Measurements from ENCODE around the gene CRYGB.

DNA sequence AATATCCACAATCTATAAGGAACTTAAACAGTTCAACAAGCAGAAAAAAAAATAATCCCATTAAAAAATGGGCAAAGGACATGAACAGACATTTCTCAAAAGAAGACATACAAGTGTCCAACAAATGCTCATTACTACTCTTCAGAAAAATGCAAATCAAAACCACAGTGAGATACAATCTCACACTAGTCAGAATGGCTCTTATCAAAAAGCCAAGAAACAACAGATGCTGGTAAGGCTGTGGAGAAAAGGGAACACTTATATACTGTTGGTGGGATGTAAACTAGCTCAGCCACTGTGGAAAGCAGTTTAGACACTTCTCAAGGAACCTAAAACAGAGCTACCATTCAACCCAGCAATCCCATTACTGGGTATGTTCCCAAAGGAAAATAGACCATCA, 7.2 kb upstream of the CRYGB start:
- TF ChIP-seq CTCF (IDR thresholded peaks at IDR 0.05) (no peak), EZH2phosphoT487 (IDR thresholded peaks at IDR 0.05; ENCODE audit: borderline replicate concordance, low read depth) (no peak), FOXM1 (IDR thresholded peaks at IDR 0.05; ENCODE audit: low read depth) (no peak), SIN3A (IDR thresholded peaks at IDR 0.05; ENCODE audit: borderline replicate concordance, low read depth, low read length) (no peak), GABPA (IDR thresholded peaks at IDR 0.05; ENCODE audit: low read depth) (no peak), RXRA (IDR thresholded peaks at IDR 0.05; ENCODE audit: borderline replicate concordance, low read depth) (no peak), FOSL2 (IDR thresholded peaks at IDR 0.05; ENCODE audit: borderline replicate concordance, low read depth) (no peak)
- TF ChIP-seq, protein P1, sequence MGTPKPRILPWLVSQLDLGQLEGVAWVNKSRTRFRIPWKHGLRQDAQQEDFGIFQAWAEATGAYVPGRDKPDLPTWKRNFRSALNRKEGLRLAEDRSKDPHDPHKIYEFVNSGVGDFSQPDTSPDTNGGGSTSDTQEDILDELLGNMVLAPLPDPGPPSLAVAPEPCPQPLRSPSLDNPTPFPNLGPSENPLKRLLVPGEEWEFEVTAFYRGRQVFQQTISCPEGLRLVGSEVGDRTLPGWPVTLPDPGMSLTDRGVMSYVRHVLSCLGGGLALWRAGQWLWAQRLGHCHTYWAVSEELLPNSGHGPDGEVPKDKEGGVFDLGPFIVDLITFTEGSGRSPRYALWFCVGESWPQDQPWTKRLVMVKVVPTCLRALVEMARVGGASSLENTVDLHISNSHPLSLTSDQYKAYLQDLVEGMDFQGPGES (IDR thresholded peaks at IDR 0.05; ENCODE audit: low read depth, low read length) = no peak
- TF ChIP-seq, protein P2, sequence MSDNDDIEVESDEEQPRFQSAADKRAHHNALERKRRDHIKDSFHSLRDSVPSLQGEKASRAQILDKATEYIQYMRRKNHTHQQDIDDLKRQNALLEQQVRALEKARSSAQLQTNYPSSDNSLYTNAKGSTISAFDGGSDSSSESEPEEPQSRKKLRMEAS (IDR thresholded peaks at IDR 0.05; ENCODE audit: low read depth) = no peak
- TF ChIP-seq, protein P3, sequence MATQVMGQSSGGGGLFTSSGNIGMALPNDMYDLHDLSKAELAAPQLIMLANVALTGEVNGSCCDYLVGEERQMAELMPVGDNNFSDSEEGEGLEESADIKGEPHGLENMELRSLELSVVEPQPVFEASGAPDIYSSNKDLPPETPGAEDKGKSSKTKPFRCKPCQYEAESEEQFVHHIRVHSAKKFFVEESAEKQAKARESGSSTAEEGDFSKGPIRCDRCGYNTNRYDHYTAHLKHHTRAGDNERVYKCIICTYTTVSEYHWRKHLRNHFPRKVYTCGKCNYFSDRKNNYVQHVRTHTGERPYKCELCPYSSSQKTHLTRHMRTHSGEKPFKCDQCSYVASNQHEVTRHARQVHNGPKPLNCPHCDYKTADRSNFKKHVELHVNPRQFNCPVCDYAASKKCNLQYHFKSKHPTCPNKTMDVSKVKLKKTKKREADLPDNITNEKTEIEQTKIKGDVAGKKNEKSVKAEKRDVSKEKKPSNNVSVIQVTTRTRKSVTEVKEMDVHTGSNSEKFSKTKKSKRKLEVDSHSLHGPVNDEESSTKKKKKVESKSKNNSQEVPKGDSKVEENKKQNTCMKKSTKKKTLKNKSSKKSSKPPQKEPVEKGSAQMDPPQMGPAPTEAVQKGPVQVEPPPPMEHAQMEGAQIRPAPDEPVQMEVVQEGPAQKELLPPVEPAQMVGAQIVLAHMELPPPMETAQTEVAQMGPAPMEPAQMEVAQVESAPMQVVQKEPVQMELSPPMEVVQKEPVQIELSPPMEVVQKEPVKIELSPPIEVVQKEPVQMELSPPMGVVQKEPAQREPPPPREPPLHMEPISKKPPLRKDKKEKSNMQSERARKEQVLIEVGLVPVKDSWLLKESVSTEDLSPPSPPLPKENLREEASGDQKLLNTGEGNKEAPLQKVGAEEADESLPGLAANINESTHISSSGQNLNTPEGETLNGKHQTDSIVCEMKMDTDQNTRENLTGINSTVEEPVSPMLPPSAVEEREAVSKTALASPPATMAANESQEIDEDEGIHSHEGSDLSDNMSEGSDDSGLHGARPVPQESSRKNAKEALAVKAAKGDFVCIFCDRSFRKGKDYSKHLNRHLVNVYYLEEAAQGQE (IDR thresholded peaks at IDR 0.05; ENCODE audit: low read depth, low read length) = no peak
